Measurements from ENCODE around the gene CD28.
"Not testable (repeated sequence)": the region's sequence is repeated elsewhere in the genome, so short reads cannot be mapped to it uniquely, and the experiment has no call there.

CD28 gene

GRCh38 chr2:203750346-203751068, 44.1 kb downstream of the CD28 start:
- DNase-seq = no peak

- DNase-seq = no peak
Measured at GRCh38 chr2:203751685-203752271, 45.3 kb downstream of the CD28 start.

- DNase-seq = no peak
Measured at GRCh38 chr2:203756161-203756560, 49.7 kb downstream of the CD28 start.

- no peak for DNase-seq
Measured at GRCh38 chr2:203758841-203759689, 52.6 kb downstream of the CD28 start.

- no peak for DNase-seq
Measured at GRCh38 chr2:203759690-203760365, 53.4 kb downstream of the CD28 start.

GRCh38 chr2:203761121-203761520, 54.7 kb downstream of the CD28 start:
- no peak for DNase-seq

- peak in 3 of 5 experiments; percentile 15 to 66 (median 39) for DNase-seq
Measured at GRCh38 chr2:203763241-203763937, 57.0 kb downstream of the CD28 start.

GRCh38 chr2:203763938-203764664, 57.7 kb downstream of the CD28 start:
- DNase-seq = peak in 2 of 5 experiments; percentile 11 to 86

- DNase-seq = no peak
Measured at GRCh38 chr2:203772456-203773165, 66.2 kb downstream of the CD28 start.

- no peak for DNase-seq
Measured at GRCh38 chr2:203774760-203775159, 68.3 kb downstream of the CD28 start.

- DNase-seq = no peak
Measured at GRCh38 chr2:203775684-203776083, 69.2 kb downstream of the CD28 start.

- no peak for DNase-seq
Measured at GRCh38 chr2:203777030-203777429, 70.6 kb downstream of the CD28 start.

- peak in 1 of 5 experiments; percentile 68 for DNase-seq
Measured at GRCh38 chr2:203779477-203780073, 73.1 kb downstream of the CD28 start.

GRCh38 chr2:203780231-203780630, 73.8 kb downstream of the CD28 start:
- no peak for DNase-seq

GRCh38 chr2:203781151-203781550, 74.7 kb downstream of the CD28 start:
- no peak for DNase-seq

- DNase-seq = peak in 4 of 5 experiments; percentile 35 to 89 (median 53)
Measured at GRCh38 chr2:203782262-203782976, 76.0 kb downstream of the CD28 start.

- no peak for DNase-seq
Measured at GRCh38 chr2:203783496-203784203, 77.2 kb downstream of the CD28 start.

GRCh38 chr2:203784710-203785270, 78.4 kb downstream of the CD28 start:
- not testable (repeated sequence) for DNase-seq

Data from T-helper 2 cell (primary cell).